WTC11 (cell line): ENCODE measurements around the gene LRMDA. TPM values are rescaled to one million over a fixed set of nuclear protein-coding genes. Genes with fewer than 3 reads are reported as not detected.

Experiments
- ATAC-seq: fragments of 200-7000 bp; cut with Tn5 transposase; 2 replicates; pipeline ENCODE4 v1.10.0; 2021; ENCODE audit warnings: mild to moderate bottlenecking, moderate library complexity
- CTCF ChIA-PET: fragments of 300-600 bp; sonication (Branson Sonifier 250); formaldehyde crosslinking; loops from one replicate; lab custom pipeline; 2021; ENCODE audit warnings: antibody characterized with exemption; lab: Charles Lee
- POLR2A ChIA-PET: fragments of 350-600 bp; sonication (Branson Sonifier 250); formaldehyde crosslinking; loops from one replicate; lab custom pipeline; 2021; ENCODE audit warnings: antibody characterized with exemption; lab: Charles Lee
- DNase-seq: peaks from one replicate; pipeline ENCODE4 v3.0.0; 2021; ENCODE audit warnings: low spot score
- H3K27ac Mint-ChIP-seq: 2 replicates; pipeline ENCODE4 v1.8.0; 2021; ENCODE audit warnings: mixed read lengths
- H3K27me3 Mint-ChIP-seq: 2 replicates; pipeline ENCODE4 v1.8.0; 2021; ENCODE audit warnings: low read depth, mild to moderate bottlenecking, moderate library complexity, mixed read lengths
- H3K36me3 Mint-ChIP-seq: 2 replicates; pipeline ENCODE4 v1.8.0; 2021; ENCODE audit warnings: mixed read lengths
- H3K4me1 Mint-ChIP-seq: 2 replicates; pipeline ENCODE4 v1.8.0; 2022; ENCODE audit warnings: mixed read lengths
- H3K4me3 Mint-ChIP-seq: 2 replicates; pipeline ENCODE4 v1.8.0; 2021; ENCODE audit warnings: mild to moderate bottlenecking, moderate library complexity, mixed read lengths
- H3K9me3 Mint-ChIP-seq: 2 replicates; pipeline ENCODE4 v1.8.0; 2021; ENCODE audit warnings: mixed read lengths
- CREM ChIP-seq: sonication (generic); formaldehyde crosslinking; IDR thresholded peaks from 2 replicates; pipeline ENCODE4 v1.8.1; 2022; ENCODE audit warnings: mild to moderate bottlenecking, missing genetic modification reagents, moderate library complexity
- ERG ChIP-seq: fragments of 250-450 bp; sonication (Bioruptor Pico); IDR thresholded peaks from 2 replicates; pipeline ENCODE4 v1.8.0; 2021; ENCODE audit warnings: mild to moderate bottlenecking
- FOXJ3 ChIP-seq: sonication (generic); formaldehyde crosslinking; IDR thresholded peaks from 2 replicates; pipeline ENCODE4 v1.9.0; 2021; ENCODE audit warnings: missing genetic modification reagents, mild to moderate bottlenecking, borderline replicate concordance
- FOXK1 ChIP-seq: sonication (generic); formaldehyde crosslinking; IDR thresholded peaks from 2 replicates; pipeline ENCODE4 v1.8.0; 2022; ENCODE audit warnings: mild to moderate bottlenecking, moderate library complexity, missing genetic modification reagents
- GABPB1 ChIP-seq: sonication (generic); formaldehyde crosslinking; IDR thresholded peaks from 2 replicates; pipeline ENCODE4 v1.8.1; 2023; ENCODE audit warnings: mild to moderate bottlenecking, missing genetic modification reagents
- HMGA2 ChIP-seq: fragments of 250-450 bp; sonication (Bioruptor Pico); IDR thresholded peaks from 2 replicates; pipeline ENCODE4 v1.4.0; 2021; ENCODE audit warnings: mild to moderate bottlenecking, moderate library complexity
- KAT7 ChIP-seq: sonication (generic); formaldehyde crosslinking; IDR thresholded peaks from 2 replicates; pipeline ENCODE4 v1.8.1; 2023; ENCODE audit warnings: missing genetic modification reagents, mild to moderate bottlenecking, borderline replicate concordance
- NFYB ChIP-seq: sonication (generic); formaldehyde crosslinking; conservative IDR thresholded peaks from 2 replicates; pipeline ENCODE4 v1.8.0; 2022; ENCODE audit warnings: low read depth, missing genetic modification reagents
- OVOL2 ChIP-seq: fragments of 250-450 bp; sonication (Bioruptor Pico); IDR thresholded peaks from 2 replicates; pipeline ENCODE4 v1.9.0; 2021; ENCODE audit warnings: mild to moderate bottlenecking, borderline replicate concordance
- ZNF121 ChIP-seq: sonication (generic); formaldehyde crosslinking; IDR thresholded peaks from 2 replicates; pipeline ENCODE4 v1.8.0; 2023; ENCODE audit warnings: missing genetic modification reagents
- ZNF263 ChIP-seq: sonication (generic); formaldehyde crosslinking; IDR thresholded peaks from 2 replicates; pipeline ENCODE4 v1.8.1; 2022; ENCODE audit warnings: low read depth, mild to moderate bottlenecking, moderate library complexity, missing genetic modification reagents
- total RNA-seq: library from RNA; stranded (reverse); gene quantifications from 3 replicates; pipeline ENCODE4 v1.2.3, GENCODE V29; 2021
- TF ChIP-seq, protein P1 (sequence below): sonication (generic); formaldehyde crosslinking; IDR thresholded peaks from 2 replicates; pipeline ENCODE4 v1.8.0; 2022; ENCODE audit warnings: mild to moderate bottlenecking, missing genetic modification reagents
- TF ChIP-seq, protein P2 (sequence below): fragments of 250-450 bp; sonication (Bioruptor Pico); IDR thresholded peaks from 2 replicates; pipeline ENCODE4 v1.9.0; 2021; ENCODE audit warnings: mild to moderate bottlenecking
- TF ChIP-seq, protein P3 (sequence below): fragments of 250-450 bp; sonication (Bioruptor Pico); IDR thresholded peaks from 2 replicates; pipeline ENCODE4 v2.1.2; 2022; ENCODE audit warnings: mild to moderate bottlenecking, moderate library complexity
- TF ChIP-seq, protein P4 (sequence below): sonication (generic); formaldehyde crosslinking; IDR thresholded peaks from 2 replicates; pipeline ENCODE4 v1.8.0; 2023; ENCODE audit warnings: missing genetic modification reagents
- TF ChIP-seq, protein P5 (sequence below): sonication (generic); formaldehyde crosslinking; IDR thresholded peaks from 2 replicates; pipeline ENCODE4 v1.8.1; 2022; ENCODE audit warnings: mild to moderate bottlenecking, missing genetic modification reagents, moderate library complexity, borderline replicate concordance

Gene LRMDA
- total RNA-seq, 1 experiment from 2014 or later, result 0.92 TPM

- ATAC-seq (no peak), DNase-seq (no peak)
- no peaks in the 10 kb centered on the region for H3K27me3 Mint-ChIP-seq
- POLR2A ChIA-PET, result no interaction called here
- peaks cover 15% of the 10 kb centered on the region for H3K9me3 Mint-ChIP-seq
- TF ChIP-seq KAT7 (no peak), HMGA2 (CRISPR knock-in tag) (no peak), ZNF263 (CRISPR knock-in tag) (no peak), FOXJ3 (no peak), ZNF121 (no peak), CREM (CRISPR knock-in tag) (no peak), FOXK1 (CRISPR knock-in tag) (no peak), ERG (CRISPR knock-in tag) (no peak)
- TF ChIP-seq, protein P1, sequence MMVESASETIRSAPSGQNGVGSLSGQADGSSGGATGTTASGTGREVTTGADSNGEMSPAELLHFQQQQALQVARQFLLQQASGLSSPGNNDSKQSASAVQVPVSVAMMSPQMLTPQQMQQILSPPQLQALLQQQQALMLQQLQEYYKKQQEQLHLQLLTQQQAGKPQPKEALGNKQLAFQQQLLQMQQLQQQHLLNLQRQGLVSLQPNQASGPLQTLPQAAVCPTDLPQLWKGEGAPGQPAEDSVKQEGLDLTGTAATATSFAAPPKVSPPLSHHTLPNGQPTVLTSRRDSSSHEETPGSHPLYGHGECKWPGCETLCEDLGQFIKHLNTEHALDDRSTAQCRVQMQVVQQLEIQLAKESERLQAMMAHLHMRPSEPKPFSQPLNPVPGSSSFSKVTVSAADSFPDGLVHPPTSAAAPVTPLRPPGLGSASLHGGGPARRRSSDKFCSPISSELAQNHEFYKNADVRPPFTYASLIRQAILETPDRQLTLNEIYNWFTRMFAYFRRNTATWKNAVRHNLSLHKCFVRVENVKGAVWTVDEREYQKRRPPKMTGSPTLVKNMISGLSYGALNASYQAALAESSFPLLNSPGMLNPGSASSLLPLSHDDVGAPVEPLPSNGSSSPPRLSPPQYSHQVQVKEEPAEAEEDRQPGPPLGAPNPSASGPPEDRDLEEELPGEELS (CRISPR knock-in tag), result no peak
- TF ChIP-seq, protein P2, sequence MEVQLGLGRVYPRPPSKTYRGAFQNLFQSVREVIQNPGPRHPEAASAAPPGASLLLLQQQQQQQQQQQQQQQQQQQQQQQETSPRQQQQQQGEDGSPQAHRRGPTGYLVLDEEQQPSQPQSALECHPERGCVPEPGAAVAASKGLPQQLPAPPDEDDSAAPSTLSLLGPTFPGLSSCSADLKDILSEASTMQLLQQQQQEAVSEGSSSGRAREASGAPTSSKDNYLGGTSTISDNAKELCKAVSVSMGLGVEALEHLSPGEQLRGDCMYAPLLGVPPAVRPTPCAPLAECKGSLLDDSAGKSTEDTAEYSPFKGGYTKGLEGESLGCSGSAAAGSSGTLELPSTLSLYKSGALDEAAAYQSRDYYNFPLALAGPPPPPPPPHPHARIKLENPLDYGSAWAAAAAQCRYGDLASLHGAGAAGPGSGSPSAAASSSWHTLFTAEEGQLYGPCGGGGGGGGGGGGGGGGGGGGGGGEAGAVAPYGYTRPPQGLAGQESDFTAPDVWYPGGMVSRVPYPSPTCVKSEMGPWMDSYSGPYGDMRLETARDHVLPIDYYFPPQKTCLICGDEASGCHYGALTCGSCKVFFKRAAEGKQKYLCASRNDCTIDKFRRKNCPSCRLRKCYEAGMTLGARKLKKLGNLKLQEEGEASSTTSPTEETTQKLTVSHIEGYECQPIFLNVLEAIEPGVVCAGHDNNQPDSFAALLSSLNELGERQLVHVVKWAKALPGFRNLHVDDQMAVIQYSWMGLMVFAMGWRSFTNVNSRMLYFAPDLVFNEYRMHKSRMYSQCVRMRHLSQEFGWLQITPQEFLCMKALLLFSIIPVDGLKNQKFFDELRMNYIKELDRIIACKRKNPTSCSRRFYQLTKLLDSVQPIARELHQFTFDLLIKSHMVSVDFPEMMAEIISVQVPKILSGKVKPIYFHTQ (CRISPR knock-in tag), result no peak
- TF ChIP-seq, protein P3, sequence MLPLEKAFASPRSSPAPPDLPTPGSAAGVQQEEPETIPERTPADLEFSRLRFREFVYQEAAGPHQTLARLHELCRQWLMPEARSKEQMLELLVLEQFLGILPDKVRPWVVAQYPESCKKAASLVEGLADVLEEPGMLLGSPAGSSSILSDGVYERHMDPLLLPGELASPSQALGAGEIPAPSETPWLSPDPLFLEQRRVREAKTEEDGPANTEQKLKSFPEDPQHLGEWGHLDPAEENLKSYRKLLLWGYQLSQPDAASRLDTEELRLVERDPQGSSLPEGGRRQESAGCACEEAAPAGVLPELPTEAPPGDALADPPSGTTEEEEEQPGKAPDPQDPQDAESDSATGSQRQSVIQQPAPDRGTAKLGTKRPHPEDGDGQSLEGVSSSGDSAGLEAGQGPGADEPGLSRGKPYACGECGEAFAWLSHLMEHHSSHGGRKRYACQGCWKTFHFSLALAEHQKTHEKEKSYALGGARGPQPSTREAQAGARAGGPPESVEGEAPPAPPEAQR (CRISPR knock-in tag), result no peak
- TF ChIP-seq, protein P4, sequence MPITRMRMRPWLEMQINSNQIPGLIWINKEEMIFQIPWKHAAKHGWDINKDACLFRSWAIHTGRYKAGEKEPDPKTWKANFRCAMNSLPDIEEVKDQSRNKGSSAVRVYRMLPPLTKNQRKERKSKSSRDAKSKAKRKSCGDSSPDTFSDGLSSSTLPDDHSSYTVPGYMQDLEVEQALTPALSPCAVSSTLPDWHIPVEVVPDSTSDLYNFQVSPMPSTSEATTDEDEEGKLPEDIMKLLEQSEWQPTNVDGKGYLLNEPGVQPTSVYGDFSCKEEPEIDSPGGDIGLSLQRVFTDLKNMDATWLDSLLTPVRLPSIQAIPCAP, result no peak
- peaks cover 16% of the 10 kb centered on the region for H3K4me1 Mint-ChIP-seq
- no peak overlapping the region for H3K4me3 Mint-ChIP-seq
- CTCF ChIA-PET, result no interaction called here
- no peak overlapping the region for H3K27ac Mint-ChIP-seq
- H3K36me3 Mint-ChIP-seq, result peaks cover 8% of the 10 kb centered on the region
Measured at GRCh38 chr10:76341740-76342139, 910.3 kb downstream of the LRMDA start.

DNA sequence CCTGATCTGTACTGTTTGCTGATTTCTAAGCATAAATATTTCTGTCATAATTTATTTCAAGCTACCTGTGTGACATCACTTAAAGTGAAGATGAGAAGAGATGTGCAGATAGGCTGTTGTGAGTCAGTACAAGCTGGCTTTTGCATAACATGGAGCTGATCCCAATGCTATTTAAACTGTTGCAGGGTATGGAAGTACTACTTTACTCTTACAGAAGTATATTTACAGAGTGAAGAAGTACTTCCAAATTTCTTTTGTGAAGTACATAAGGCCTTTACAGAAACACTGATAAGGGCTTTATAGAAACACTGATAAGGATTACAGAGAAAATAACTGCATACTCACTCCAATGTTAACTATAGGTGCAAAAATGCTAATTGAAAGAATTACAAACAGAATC, 911.6 kb downstream of the LRMDA start:
- no peak for TF ChIP-seq GABPB1
- no peak for TF ChIP-seq OVOL2 (CRISPR knock-in tag)
- TF ChIP-seq, protein P5, sequence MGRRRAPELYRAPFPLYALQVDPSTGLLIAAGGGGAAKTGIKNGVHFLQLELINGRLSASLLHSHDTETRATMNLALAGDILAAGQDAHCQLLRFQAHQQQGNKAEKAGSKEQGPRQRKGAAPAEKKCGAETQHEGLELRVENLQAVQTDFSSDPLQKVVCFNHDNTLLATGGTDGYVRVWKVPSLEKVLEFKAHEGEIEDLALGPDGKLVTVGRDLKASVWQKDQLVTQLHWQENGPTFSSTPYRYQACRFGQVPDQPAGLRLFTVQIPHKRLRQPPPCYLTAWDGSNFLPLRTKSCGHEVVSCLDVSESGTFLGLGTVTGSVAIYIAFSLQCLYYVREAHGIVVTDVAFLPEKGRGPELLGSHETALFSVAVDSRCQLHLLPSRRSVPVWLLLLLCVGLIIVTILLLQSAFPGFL (CRISPR knock-in tag), result no peak
- TF ChIP-seq NFYB (CRISPR knock-in tag), result no peak
- TF ChIP-seq, all 79 proteins: peak for 0
- Mint-ChIP-seq H3K4me1 (peaks cover 4% of the 10 kb centered on the region; the same call in 1 of the 2 replicates), H3K27ac (no peak overlapping the region), H3K27me3 (no peaks in the 10 kb centered on the region), H3K9me3 (peaks cover 9% of the 10 kb centered on the region; the same call in 1 of the 2 replicates), H3K4me3 (no peak overlapping the region), H3K36me3 (peaks cover 4% of the 10 kb centered on the region; the same call in 1 of the 2 replicates)
- DNase-seq (no peak), ATAC-seq (no peak)
- ChIA-PET POLR2A (no interaction called here), CTCF (no interaction called here)
